HG03280 (cell line): ENCODE data around the gene MYL12A.
"Not testable (repeated sequence)": the region's sequence is repeated elsewhere in the genome, so short reads cannot be mapped to it uniquely, and the experiment has no call there.

Experiments
- ATAC-seq: cut with Tn5 transposase; IDR thresholded peaks from one replicate; pipeline ENCODE4 v1.9.1; 2021; ENCODE audit warnings: mild to moderate bottlenecking, moderate library complexity; ENCODE audit not compliant: unreplicated experiment

The MYL12A gene

GRCh38 chr18:3247240-3248061 lies at the start of gene MYL12A:
Gene MYL12A, plus strand, starts transcription at chr18:3247801. Its CDS starts 5,447 bp downstream, at chr18:3253248.
- peak; percentile 84 for ATAC-seq

GRCh38 chr18:3198260-3198860 lies 49.2 kb upstream of the MYL12A start:
- not testable (repeated sequence) for ATAC-seq

- no peak for ATAC-seq
Observed at GRCh38 chr18:3199942-3200645, 47.5 kb upstream of the MYL12A start.

- no peak for ATAC-seq
Observed at GRCh38 chr18:3205239-3205638, 42.4 kb upstream of the MYL12A start.

GRCh38 chr18:3207565-3207964 lies 40.0 kb upstream of the MYL12A start:
- no peak for ATAC-seq

GRCh38 chr18:3209859-3210569 lies 37.6 kb upstream of the MYL12A start:
- peak; percentile 65 for ATAC-seq

- ATAC-seq = no peak
Observed at GRCh38 chr18:3211236-3211992, 36.2 kb upstream of the MYL12A start.

- ATAC-seq = no peak
Observed at GRCh38 chr18:3212657-3213056, 34.9 kb upstream of the MYL12A start.

- ATAC-seq = no peak
Observed at GRCh38 chr18:3213300-3214059, 34.1 kb upstream of the MYL12A start.

GRCh38 chr18:3214855-3215637 lies 32.6 kb upstream of the MYL12A start:
- no peak for ATAC-seq

GRCh38 chr18:3216987-3217386 lies 30.6 kb upstream of the MYL12A start:
- ATAC-seq = no peak

- no peak for ATAC-seq
Observed at GRCh38 chr18:3217948-3218647, 29.5 kb upstream of the MYL12A start.

- no peak for ATAC-seq
Observed at GRCh38 chr18:3218819-3219218, 28.8 kb upstream of the MYL12A start.

- ATAC-seq = no peak
Observed at GRCh38 chr18:3219241-3219630, 28.4 kb upstream of the MYL12A start.

- ATAC-seq = no peak
Observed at GRCh38 chr18:3219631-3220335, 27.8 kb upstream of the MYL12A start, which contains the start of gene MYOM1. Gene MYOM1, minus strand, starts transcription at chr18:3219968. Its CDS starts 4,745 bp downstream, at chr18:3215223.

- not testable (repeated sequence) for ATAC-seq
Observed at GRCh38 chr18:3220868-3221267, 26.7 kb upstream of the MYL12A start.

GRCh38 chr18:3221496-3221895 lies 26.1 kb upstream of the MYL12A start:
- no peak for ATAC-seq

GRCh38 chr18:3223356-3223755 lies 24.2 kb upstream of the MYL12A start:
- no peak for ATAC-seq
